HG02840 (cell line): ENCODE results near the gene ULK4.

Experiments
- ATAC-seq: cut with Tn5 transposase; IDR thresholded peaks from one replicate; pipeline ENCODE4 v1.9.1; 2021; ENCODE audit warnings: mild to moderate bottlenecking, moderate library complexity, moderate number of reproducible peaks; ENCODE audit not compliant: unreplicated experiment, low FRiP score

ULK4 gene

GRCh38 chr3:41519746-41520145 lies 442.2 kb downstream of the ULK4 start:
- ATAC-seq, result no peak

- no peak for ATAC-seq
Measured at GRCh38 chr3:41518626-41519025, 443.3 kb downstream of the ULK4 start.

- no peak for ATAC-seq
Measured at GRCh38 chr3:41508063-41508696, 453.7 kb downstream of the ULK4 start.

GRCh38 chr3:41507336-41508062 lies 454.4 kb downstream of the ULK4 start:
- no peak for ATAC-seq

- ATAC-seq, result no peak
Measured at GRCh38 chr3:41503998-41504623, 457.8 kb downstream of the ULK4 start.

GRCh38 chr3:41502481-41502880 lies 459.4 kb downstream of the ULK4 start:
- no peak for ATAC-seq

GRCh38 chr3:41502023-41502422 lies 459.9 kb downstream of the ULK4 start:
- no peak for ATAC-seq

GRCh38 chr3:41498847-41499246 lies 463.1 kb downstream of the ULK4 start:
- no peak for ATAC-seq

GRCh38 chr3:41490360-41490759 lies 471.5 kb downstream of the ULK4 start:
- ATAC-seq, result no peak

GRCh38 chr3:41489231-41489630 lies 472.7 kb downstream of the ULK4 start:
- ATAC-seq, result no peak

GRCh38 chr3:41488501-41488900 lies 473.4 kb downstream of the ULK4 start:
- ATAC-seq, result no peak

GRCh38 chr3:41485484-41485883 lies 476.4 kb downstream of the ULK4 start:
- no peak for ATAC-seq

- ATAC-seq, result no peak
Measured at GRCh38 chr3:41482134-41482533, 479.8 kb downstream of the ULK4 start.

- no peak for ATAC-seq
Measured at GRCh38 chr3:41478278-41478677, 483.6 kb downstream of the ULK4 start.

- ATAC-seq, result no peak
Measured at GRCh38 chr3:41477399-41478014, 484.4 kb downstream of the ULK4 start.

GRCh38 chr3:41469083-41469482 lies 492.8 kb downstream of the ULK4 start:
- no peak for ATAC-seq

GRCh38 chr3:41467481-41467880 lies 494.4 kb downstream of the ULK4 start:
- no peak for ATAC-seq

GRCh38 chr3:41464858-41465257 lies 497.0 kb downstream of the ULK4 start:
- no peak for ATAC-seq

- no peak for ATAC-seq
Measured at GRCh38 chr3:41464401-41464800, 497.5 kb downstream of the ULK4 start.

GRCh38 chr3:41462103-41462691 lies 499.7 kb downstream of the ULK4 start:
- no peak for ATAC-seq

- no peak for ATAC-seq
Measured at GRCh38 chr3:41460736-41461135, 501.2 kb downstream of the ULK4 start.
